ENCODE data around the gene TRABD. TPM values are rescaled to one million over a fixed set of nuclear protein-coding genes. Genes with fewer than 3 reads are reported as not detected.

Gene TRABD
- total RNA-seq, 1 donor from 2014 or later = 40.3 TPM

GRCh38 chr22:50199829-50200460 is 14.2 kb downstream of the TRABD start:
- H3K4me1 ChIP-seq = peaks cover 34% of the 10 kb centered on the region
- TF ChIP-seq POLR2AphosphoS5 (IDR thresholded peaks at IDR 0.05; ENCODE audit: insufficient read depth in 1 of 2, low read depth in 1 of 2) (no peak), POLR2A (IDR thresholded peaks at IDR 0.05) (no peak), CTCF (IDR thresholded peaks at IDR 0.05) (no peak)
- H3K36me3 ChIP-seq = peaks cover 0 to 23% of the 10 kb centered on the region in 2 donors
- intact Hi-C loops (cut with DNase I) = loop anchor here (10.0 kb wide), 1 partner anchor 275 kb away; no protein-coding TSS in a partner anchor
- H3K27ac ChIP-seq = peak overlapping the region; percentile 82
- no peaks in the 10 kb centered on the region for H3K9me3 ChIP-seq
- DNase-seq (ENCODE audit: extremely low spot score in 2 of 2) = no peak
- H3K4me3 ChIP-seq = peak overlapping the region; percentile 76 to 85
- H3K27me3 ChIP-seq = no peaks in the 10 kb centered on the region

GRCh38 chr22:50200461-50201190 is 14.9 kb downstream of the TRABD start, which contains the start of gene SELENOO:
Gene SELENOO (plus strand): TSS chr22:50201011. CDS start chr22:50201037, 26 bp downstream.
- Histone ChIP-seq H3K27ac (peak within 1 kb of the TSS; percentile 82), H3K9me3 (no peaks in the 10 kb centered on the region), H3K4me3 (peak within 1 kb of the TSS; percentile 76 to 85), H3K4me1 (peaks cover 41% of the 10 kb centered on the region), H3K36me3 (peaks cover 0 to 26% of the 10 kb centered on the region in 2 donors), H3K27me3 (no peaks in the 10 kb centered on the region)
- intact Hi-C loops (cut with DNase I) = no loop called here
- TF ChIP-seq POLR2A (IDR thresholded peaks at IDR 0.05) (peak in 1 of 2 donors; percentile 77), CTCF (IDR thresholded peaks at IDR 0.05) (no peak), POLR2AphosphoS5 (IDR thresholded peaks at IDR 0.05; ENCODE audit: insufficient read depth in 1 of 2, low read depth in 1 of 2) (peak; percentile 33 to 81)
- DNase-seq (ENCODE audit: extremely low spot score in 2 of 2) = no peak

- DNase-seq (ENCODE audit: extremely low spot score in 2 of 2) = no peak
- intact Hi-C loops (cut with DNase I) = no loop called here
- H3K36me3 ChIP-seq = peaks cover 0 to 28% of the 10 kb centered on the region in 2 donors
- peaks cover 46% of the 10 kb centered on the region for H3K4me1 ChIP-seq
- H3K27me3 ChIP-seq = no peaks in the 10 kb centered on the region
- no peaks in the 10 kb centered on the region for H3K9me3 ChIP-seq
- TF ChIP-seq POLR2A (IDR thresholded peaks at IDR 0.05) = no peak
- no peak for TF ChIP-seq CTCF (IDR thresholded peaks at IDR 0.05)
- TF ChIP-seq POLR2AphosphoS5 (IDR thresholded peaks at IDR 0.05; ENCODE audit: insufficient read depth in 1 of 2, low read depth in 1 of 2) = no peak
- H3K4me3 ChIP-seq = peak overlapping the region; percentile 76 to 85
- H3K27ac ChIP-seq = peak overlapping the region; percentile 57
Observed at GRCh38 chr22:50201191-50202129, 15.7 kb downstream of the TRABD start.

GRCh38 chr22:50202130-50202666 is 16.5 kb downstream of the TRABD start:
- TF ChIP-seq CTCF (IDR thresholded peaks at IDR 0.05) = no peak
- TF ChIP-seq POLR2A (IDR thresholded peaks at IDR 0.05) = no peak
- no peak for TF ChIP-seq POLR2AphosphoS5 (IDR thresholded peaks at IDR 0.05; ENCODE audit: insufficient read depth in 1 of 2, low read depth in 1 of 2)
- Histone ChIP-seq H3K27ac (no peak overlapping the region), H3K27me3 (no peaks in the 10 kb centered on the region), H3K4me3 (peak overlapping the region; percentile 76 to 85), H3K36me3 (peaks cover 0 to 30% of the 10 kb centered on the region in 2 donors), H3K9me3 (no peaks in the 10 kb centered on the region), H3K4me1 (peaks cover 53% of the 10 kb centered on the region)
- DNase-seq (ENCODE audit: extremely low spot score in 2 of 2) = no peak
- intact Hi-C loops (cut with DNase I) = no loop called here

All from vagina (tissue), 2 donors.